Pancreas (tissue), 10 donors: ENCODE measurements around the gene GTSE1. TPM values are rescaled to one million over a fixed set of nuclear protein-coding genes. Genes with fewer than 3 reads are reported as not detected.

Source experiments
- ATAC-seq, 4 donors: fragments of 200-7000 bp; cut with Tn5 transposase; one replicate each; pipeline versions ENCODE4 v1.8.0 to v1.9.1; 2020; ENCODE audit warnings: mild to moderate bottlenecking in 4 of 4, moderate library complexity in 4 of 4
- DNase-seq, 6 donors: peaks; one replicate each; pipeline ENCODE4 v3.0.0-alpha.2; 2020
- FAIRE-seq: peaks from 2 replicates; lab custom pipeline; 2012; peaks lifted over from hg19 to GRCh38; lab: Jason Lieb, UNC
- H3K27ac ChIP-seq, 4 donors: fragments of 200-600 bp; sonication (generic); 1 replicate in 3 of 4; 2 replicates in 1 of 4; pipeline versions ENCODE4 v1.5.0 to v1.8.0; 2020
- H3K27me3 ChIP-seq, 4 donors: fragments of 200-600 bp; one replicate each; pipeline ENCODE4 v1.8.0; 2021
- H3K36me3 ChIP-seq, 3 donors: fragments of 200-600 bp; sonication (generic) in 1 of 3; one replicate each; pipeline versions ENCODE4 v1.5.0 to v1.8.0; 2020 to 2021
- H3K4me1 ChIP-seq, 3 donors: fragments of 200-600 bp; one replicate each; pipeline ENCODE4 v1.8.0; 2021
- H3K4me3 ChIP-seq, 4 donors: fragments of 200-600 bp; sonication (generic) in 2 of 4; one replicate each; pipeline versions ENCODE4 v1.5.0 to v1.8.0; 2020 to 2021
- H3K9me3 ChIP-seq, 4 donors: fragments of 200-600 bp; one replicate each; pipeline ENCODE4 v1.8.0; 2021
- WGBS, 2 donors: extraction: QIAGEN DNeasy Blood & Tissue Kit; methylation state at CpG; one replicate each; pipeline ENCODE4 v1.1.7; 2013; 5-methylcytosine and 5-hydroxymethylcytosine counted together
- intact Hi-C, 3 donors: fragments of 100-400 bp; cut with DNase I; formaldehyde crosslinking; loops; one replicate each; pipeline versions ENCODE4 v1.11.1 to v1.14.2; 2022
- polyA plus RNA-seq, 2 donors: library from polyadenylated mRNA; stranded (reverse); fragments of 200-250 nt; gene quantifications; one replicate each; pipeline ENCODE4 v1.2.3, GENCODE V29; 2013
- total RNA-seq, 6 donors: library from RNA; stranded (reverse); fragmentation: NEBNext Ultra II Directional in 4 of 6; extraction: Animal tissue kit (Norgen Biotek cat#: 25700) in 4 of 6; gene quantifications; one replicate each; pipeline versions ENCODE4 v1.2.1 to v1.2.4, GENCODE V29; 2021 to 2023
- TF ChIP-seq, protein P1 (sequence below), 4 donors: fragments of 200-600 bp; sonication (generic) in 3 of 4; IDR thresholded peaks; one replicate each; pipeline versions ENCODE4 v1.5.0 to v1.8.0; 2021; ENCODE audit warnings: antibody characterized with exemption in 4 of 4
- donor health status: healthy with polysubstance abuse.
- donor health status: DM: no; HTN: no; CAD: no; lungs with moderate emphysema.
- donor health status: DM: no; HTN: no; CAD: no.
- donor health status: control.
- donor health status: control.
- donor health status: Bipolar disorder and iron deficiency.
- donor health status: DM: yes; HTN: yes; CAD: no.
- donor health status: DM: no; HTN: no; CAD: no.
- donor health status: DM: no; HTN: no; CAD: no.
- donor health status: DM: yes; HTN: yes; CAD: no.

GTSE1 gene
- total and polyA plus RNA-seq, 8 donors: 0.12 to 0.75 (median 0.23) TPM; not detected in 1

DNA sequence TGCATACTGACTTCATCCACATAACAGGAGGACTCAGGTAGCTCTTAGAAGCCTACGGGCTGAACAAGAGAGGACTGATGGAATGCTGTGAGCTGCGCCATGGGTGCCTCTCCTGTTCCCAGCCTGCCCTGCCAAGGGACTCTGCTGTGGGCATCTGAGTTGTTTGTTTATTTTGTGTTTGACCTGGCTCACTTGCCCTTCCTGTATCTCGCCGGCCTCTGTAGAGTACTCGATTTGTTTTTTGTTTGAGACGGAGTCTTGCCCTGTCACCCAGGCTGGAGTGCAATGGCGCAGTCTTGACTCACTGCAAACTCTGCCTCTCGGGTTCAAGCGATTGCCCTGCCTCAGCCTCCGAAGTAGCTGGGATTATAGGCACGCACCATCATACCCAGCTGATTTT, 27.1 kb upstream of the GTSE1 start:
- Histone ChIP-seq H3K36me3 (peaks cover 0 to 15% (median 12%) of the 10 kb centered on the region in 3 donors), H3K4me1 (peaks cover 8 to 20% (median 9%) of the 10 kb centered on the region in 3 donors), H3K4me3 (no peak overlapping the region), H3K27me3 (no peaks in the 10 kb centered on the region), H3K9me3 (no peaks in the 10 kb centered on the region), H3K27ac (peak overlapping the region in 1 of 4 donors; percentile 5)
- FAIRE-seq: no peak
- intact Hi-C loops: no loop called here
- TF ChIP-seq, protein P1, sequence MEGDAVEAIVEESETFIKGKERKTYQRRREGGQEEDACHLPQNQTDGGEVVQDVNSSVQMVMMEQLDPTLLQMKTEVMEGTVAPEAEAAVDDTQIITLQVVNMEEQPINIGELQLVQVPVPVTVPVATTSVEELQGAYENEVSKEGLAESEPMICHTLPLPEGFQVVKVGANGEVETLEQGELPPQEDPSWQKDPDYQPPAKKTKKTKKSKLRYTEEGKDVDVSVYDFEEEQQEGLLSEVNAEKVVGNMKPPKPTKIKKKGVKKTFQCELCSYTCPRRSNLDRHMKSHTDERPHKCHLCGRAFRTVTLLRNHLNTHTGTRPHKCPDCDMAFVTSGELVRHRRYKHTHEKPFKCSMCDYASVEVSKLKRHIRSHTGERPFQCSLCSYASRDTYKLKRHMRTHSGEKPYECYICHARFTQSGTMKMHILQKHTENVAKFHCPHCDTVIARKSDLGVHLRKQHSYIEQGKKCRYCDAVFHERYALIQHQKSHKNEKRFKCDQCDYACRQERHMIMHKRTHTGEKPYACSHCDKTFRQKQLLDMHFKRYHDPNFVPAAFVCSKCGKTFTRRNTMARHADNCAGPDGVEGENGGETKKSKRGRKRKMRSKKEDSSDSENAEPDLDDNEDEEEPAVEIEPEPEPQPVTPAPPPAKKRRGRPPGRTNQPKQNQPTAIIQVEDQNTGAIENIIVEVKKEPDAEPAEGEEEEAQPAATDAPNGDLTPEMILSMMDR (IDR thresholded peaks at IDR 0.05): no peak
- peak in 1 of 6 donors; percentile 37 for DNase-seq
- 48 to 54% methylated on average over 11 of the region's 11 CpGs for WGBS, 2 donors
- peak in 2 of 4 donors; percentile 9 to 15 for ATAC-seq

GRCh38 chr22:46272196-46272595, 24.5 kb upstream of the GTSE1 start:
- intact Hi-C loops: no loop called here

DNA sequence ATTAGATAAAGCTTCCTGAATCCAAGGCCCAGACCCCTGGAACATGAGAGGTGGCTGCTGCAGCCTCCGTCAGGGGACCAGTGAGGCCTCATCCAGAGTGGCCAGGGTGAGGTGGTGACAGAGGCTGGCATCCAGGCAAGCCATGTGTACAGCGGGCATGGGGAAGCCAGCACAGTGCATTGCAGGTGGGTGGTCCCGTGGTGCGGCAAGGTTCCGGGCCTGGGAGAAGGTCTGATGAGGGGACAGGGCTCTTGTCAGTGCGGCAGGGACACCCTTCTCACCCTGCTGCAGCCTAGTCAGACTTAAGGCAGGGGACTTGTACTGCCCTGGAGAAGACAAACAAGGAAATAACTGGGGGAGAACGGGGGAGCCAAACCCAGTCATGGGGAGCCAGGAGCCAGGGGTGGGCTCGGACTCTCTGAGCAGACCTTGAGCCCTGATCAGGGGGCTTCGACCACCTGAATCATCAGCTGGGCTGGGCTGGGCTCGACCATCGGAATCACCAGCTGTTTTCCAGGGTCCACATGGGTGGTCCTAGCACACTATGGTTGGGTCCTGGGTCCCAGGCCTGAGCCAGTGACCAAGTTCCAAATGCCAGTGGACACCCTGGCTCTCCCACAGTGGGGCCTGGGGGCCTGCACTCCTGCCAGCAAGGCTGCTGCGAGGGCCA, 23.8 kb upstream of the GTSE1 start:
- TF ChIP-seq, protein P1 (IDR thresholded peaks at IDR 0.05): no peak
- WGBS, 2 donors: 94 to 97% methylated on average over 12 of the region's 12 CpGs
- Histone ChIP-seq H3K27ac (no peak overlapping the region), H3K4me1 (peaks cover 0 to 13% (median 0%) of the 10 kb centered on the region in 3 donors), H3K36me3 (peaks cover 0 to 35% (median 25%) of the 10 kb centered on the region in 3 donors), H3K4me3 (no peak overlapping the region), H3K27me3 (no peaks in the 10 kb centered on the region), H3K9me3 (no peaks in the 10 kb centered on the region)
- no peak for DNase-seq
- intact Hi-C loops: no loop called here
- ATAC-seq: no peak
- no peak for FAIRE-seq

More at GRCh38 chr22:46272196-46272595, 24.5 kb upstream of the GTSE1 start:
- FAIRE-seq (no peak), DNase-seq (no peak), ATAC-seq (no peak)
- H3K9me3 ChIP-seq: no peaks in the 10 kb centered on the region
- H3K27me3 ChIP-seq: no peaks in the 10 kb centered on the region
- WGBS, 2 donors: 95 to 97% methylated on average over 8 of the region's 8 CpGs
- no peak overlapping the region for H3K27ac ChIP-seq
- H3K4me3 ChIP-seq: no peak overlapping the region
- peaks cover 2 to 15% (median 2%) of the 10 kb centered on the region in 3 donors for H3K4me1 ChIP-seq
- peaks cover 0 to 33% (median 24%) of the 10 kb centered on the region in 3 donors for H3K36me3 ChIP-seq
- TF ChIP-seq, protein P1 (IDR thresholded peaks at IDR 0.05): no peak

DNA sequence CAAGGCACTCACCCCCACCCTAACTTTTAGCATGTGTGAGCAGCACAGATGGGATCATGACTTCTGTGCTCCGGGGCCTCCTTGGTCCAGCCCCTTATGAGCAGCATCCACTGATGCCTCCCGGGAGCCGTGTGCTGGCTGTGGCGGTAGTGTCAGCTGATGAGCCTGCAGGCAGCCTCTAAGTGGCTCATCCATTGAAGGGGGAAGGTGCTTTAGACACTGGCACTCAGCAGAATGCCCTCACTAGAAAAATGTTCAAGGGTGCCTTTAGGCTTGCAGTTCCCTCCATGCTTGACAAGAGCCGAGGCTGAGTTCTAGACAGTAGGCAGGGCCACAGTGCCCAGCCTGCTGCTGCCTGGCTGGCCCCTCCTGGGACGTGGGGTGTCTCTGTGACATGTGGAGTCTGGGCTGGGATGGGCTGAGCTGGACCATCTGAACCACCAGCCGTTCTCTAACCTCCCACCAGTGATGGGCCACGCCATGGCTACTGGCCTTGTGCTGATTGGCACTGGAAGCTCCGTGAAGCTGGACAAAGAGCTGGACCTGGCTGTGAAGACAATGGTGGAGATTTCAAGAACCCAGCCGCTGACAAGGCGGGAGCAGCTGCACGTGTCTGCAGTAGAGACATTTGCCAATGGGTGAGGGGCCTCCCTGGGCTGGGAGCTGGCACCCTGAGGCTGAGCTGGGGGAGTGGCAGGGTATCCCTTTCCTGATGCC, 23.1 kb upstream of the GTSE1 start:
- no peak for ATAC-seq
- peaks cover 0 to 10% (median 0%) of the 10 kb centered on the region in 3 donors for H3K4me1 ChIP-seq
- DNase-seq: no peak
- H3K9me3 ChIP-seq: no peaks in the 10 kb centered on the region
- intact Hi-C loops: no loop called here
- no peaks in the 10 kb centered on the region for H3K27me3 ChIP-seq
- no peak for FAIRE-seq
- no peak overlapping the region for H3K4me3 ChIP-seq
- no peak overlapping the region for H3K27ac ChIP-seq
- TF ChIP-seq, protein P1 (IDR thresholded peaks at IDR 0.05): no peak
- peaks cover 0 to 42% (median 32%) of the 10 kb centered on the region in 3 donors for H3K36me3 ChIP-seq
- 95% methylated on average over 12 of the region's 12 CpGs for WGBS, 2 donors
